ENCODE measurements around the gene POU2F2. TPM values are rescaled to one million over a fixed set of nuclear protein-coding genes. Genes with fewer than 3 reads are reported as not detected.

POU2F2 gene
- total and polyA plus RNA-seq, 12 donors = 0.72 to 17.2 (median 3.1) TPM

DNA sequence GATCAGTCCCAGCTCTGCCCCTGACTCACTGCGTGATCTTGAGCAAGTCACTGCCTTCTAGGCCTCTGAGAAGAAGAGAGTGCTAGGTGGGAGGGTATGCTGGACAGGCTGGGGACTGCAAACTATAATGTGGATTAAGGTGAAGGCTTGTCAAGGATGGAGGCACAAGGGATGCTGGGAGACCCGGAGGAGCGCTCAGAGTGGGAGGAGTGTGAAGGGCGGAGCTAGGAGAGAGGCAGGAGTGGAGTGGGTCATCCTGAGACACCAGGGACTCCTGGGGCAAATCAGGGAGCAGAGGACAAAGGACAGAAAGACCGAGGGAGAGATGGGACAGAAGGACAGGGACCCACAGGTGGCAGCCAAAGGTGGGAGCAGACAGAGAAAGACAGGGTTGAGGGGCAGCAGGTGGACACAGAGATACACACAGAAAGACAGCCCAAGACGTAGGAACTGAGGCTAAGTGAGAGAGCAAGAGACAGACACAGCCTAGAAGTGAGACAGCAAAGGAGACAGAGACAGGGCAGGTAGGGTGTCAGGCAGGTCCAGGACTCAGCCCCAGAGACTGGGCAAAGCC, 64.8 kb downstream of the POU2F2 start:
- TF ChIP-seq POLR2A (IDR thresholded peaks at IDR 0.05) = no peak
- TF ChIP-seq, protein P1, sequence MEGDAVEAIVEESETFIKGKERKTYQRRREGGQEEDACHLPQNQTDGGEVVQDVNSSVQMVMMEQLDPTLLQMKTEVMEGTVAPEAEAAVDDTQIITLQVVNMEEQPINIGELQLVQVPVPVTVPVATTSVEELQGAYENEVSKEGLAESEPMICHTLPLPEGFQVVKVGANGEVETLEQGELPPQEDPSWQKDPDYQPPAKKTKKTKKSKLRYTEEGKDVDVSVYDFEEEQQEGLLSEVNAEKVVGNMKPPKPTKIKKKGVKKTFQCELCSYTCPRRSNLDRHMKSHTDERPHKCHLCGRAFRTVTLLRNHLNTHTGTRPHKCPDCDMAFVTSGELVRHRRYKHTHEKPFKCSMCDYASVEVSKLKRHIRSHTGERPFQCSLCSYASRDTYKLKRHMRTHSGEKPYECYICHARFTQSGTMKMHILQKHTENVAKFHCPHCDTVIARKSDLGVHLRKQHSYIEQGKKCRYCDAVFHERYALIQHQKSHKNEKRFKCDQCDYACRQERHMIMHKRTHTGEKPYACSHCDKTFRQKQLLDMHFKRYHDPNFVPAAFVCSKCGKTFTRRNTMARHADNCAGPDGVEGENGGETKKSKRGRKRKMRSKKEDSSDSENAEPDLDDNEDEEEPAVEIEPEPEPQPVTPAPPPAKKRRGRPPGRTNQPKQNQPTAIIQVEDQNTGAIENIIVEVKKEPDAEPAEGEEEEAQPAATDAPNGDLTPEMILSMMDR (IDR thresholded peaks at IDR 0.05) = no peak
- Histone ChIP-seq H3K9me3 (replicated peaks in 1 of 3) (no peaks in the 10 kb centered on the region), H3K36me3 (replicated peaks in 1 of 2) (no peaks in the 10 kb centered on the region), H3K27me3 (peaks cover 3% of the 10 kb centered on the region), H3K4me1 (replicated peaks in 1 of 2) (no peaks in the 10 kb centered on the region), H3K27ac (no peak overlapping the region), H3K4me3 (no peak overlapping the region)
- intact Hi-C loops (cut with DNase I) = no loop called here
- WGBS, 4 donors = 71 to 80% (median 75%) methylated on average over 6 of the region's 6 CpGs
- DNase-seq = no peak

DNA sequence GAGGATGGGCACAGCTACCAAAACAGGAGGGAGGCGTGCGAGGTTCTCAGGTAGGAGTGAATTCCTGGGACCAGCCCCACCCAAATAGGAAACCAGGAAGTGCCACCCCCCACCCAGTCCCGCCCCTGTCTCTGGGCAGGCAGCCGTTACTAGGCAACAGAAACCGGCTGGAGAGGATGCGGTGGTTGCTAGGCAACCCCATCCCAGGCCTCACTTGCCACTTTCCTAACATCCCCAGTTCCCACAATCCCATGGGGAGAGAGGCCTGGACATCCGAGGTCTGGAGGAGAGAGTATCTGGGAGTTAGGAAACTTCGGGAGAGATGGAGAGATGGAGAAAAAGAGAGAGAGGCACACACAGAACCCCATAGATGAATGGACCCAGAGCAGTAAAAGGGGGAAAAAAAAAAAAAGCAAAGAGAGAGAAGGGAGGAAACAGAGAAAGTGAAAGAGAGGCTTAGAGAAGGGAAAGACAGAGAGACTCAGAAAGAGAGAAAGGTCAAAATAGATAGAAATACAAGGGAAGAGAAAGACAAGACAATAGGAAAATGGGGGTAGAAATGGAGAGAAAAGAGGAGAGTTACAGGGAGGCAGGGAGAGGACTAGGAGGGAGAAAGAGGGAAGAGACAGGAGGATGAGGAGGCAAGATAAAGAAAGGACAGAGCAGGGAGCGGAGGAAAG, 66.0 kb downstream of the POU2F2 start:
- Histone ChIP-seq H3K4me3 (no peak overlapping the region), H3K9me3 (replicated peaks in 1 of 3) (no peaks in the 10 kb centered on the region), H3K27ac (no peak overlapping the region), H3K36me3 (replicated peaks in 1 of 2) (no peaks in the 10 kb centered on the region), H3K4me1 (replicated peaks in 1 of 2) (no peaks in the 10 kb centered on the region), H3K27me3 (peaks cover 3% of the 10 kb centered on the region)
- TF ChIP-seq, protein P1 (IDR thresholded peaks at IDR 0.05) = no peak
- no peak for TF ChIP-seq POLR2A (IDR thresholded peaks at IDR 0.05)
- DNase-seq = peak in 1 of 7 donors; percentile 64
- WGBS, 4 donors = 49 to 63% (median 57%) methylated on average over 8 to 9 of the region's 9 CpGs
- intact Hi-C loops (cut with DNase I) = no loop called here

DNA sequence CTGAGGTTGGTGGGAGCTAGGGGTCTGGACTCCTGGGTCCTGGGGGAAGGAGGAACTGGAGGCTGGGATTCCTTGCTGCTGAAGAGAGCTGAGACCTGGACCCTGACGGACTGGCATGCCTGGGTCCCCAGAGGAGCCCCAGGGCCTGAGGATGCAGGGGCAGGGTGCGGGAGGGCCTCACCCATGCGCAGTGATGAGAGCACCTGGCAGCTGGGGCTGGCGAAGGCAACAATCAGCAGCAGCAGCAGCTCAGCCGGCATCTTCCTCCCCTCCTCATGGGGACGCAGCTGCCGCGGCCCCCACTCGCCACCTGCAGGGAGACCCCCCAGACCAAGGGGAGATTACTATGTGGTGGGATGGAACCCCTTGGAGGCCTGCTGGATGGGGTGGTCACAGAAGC, 66.7 kb downstream of the POU2F2 start:
- Histone ChIP-seq H3K4me3 (no peak overlapping the region), H3K27ac (no peak overlapping the region), H3K36me3 (replicated peaks in 1 of 2) (no peaks in the 10 kb centered on the region), H3K9me3 (replicated peaks in 1 of 3) (no peaks in the 10 kb centered on the region), H3K4me1 (replicated peaks in 1 of 2) (no peaks in the 10 kb centered on the region), H3K27me3 (peaks cover 3% of the 10 kb centered on the region)
- DNase-seq = no peak
- intact Hi-C loops (cut with DNase I) = no loop called here
- no peak for TF ChIP-seq POLR2A (IDR thresholded peaks at IDR 0.05)
- TF ChIP-seq, protein P1 (IDR thresholded peaks at IDR 0.05) = no peak
- 73 to 89% (median 85%) methylated on average over 2 to 9 of the region's 9 CpGs; no CpG with 5 or more reads in 1 of the 4 donors for WGBS, 4 donors

DNA sequence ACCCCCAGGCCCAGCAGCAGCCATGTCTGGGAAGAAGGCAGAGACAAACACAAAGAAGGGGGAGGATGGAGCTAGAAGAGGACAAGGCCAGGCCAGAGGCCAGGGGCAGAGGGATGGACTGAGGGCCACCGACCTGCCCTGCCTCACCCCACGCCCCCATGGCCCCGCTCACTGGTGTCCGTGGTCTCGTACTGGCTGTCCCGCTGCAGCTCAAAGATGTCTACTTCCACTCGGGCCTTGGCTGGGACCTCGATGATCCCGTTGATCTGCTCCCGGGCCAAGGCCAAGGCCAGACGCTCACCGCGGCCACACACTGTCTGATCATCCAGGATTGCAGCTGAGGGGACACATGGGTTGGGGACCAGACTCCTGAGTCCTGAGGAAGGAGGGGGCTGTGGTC, 67.2 kb downstream of the POU2F2 start:
- peaks cover 3% of the 10 kb centered on the region for H3K27me3 ChIP-seq
- DNase-seq = no peak
- H3K9me3 ChIP-seq (replicated peaks in 1 of 3) = no peaks in the 10 kb centered on the region
- TF ChIP-seq POLR2A (IDR thresholded peaks at IDR 0.05) = no peak
- TF ChIP-seq, protein P1 (IDR thresholded peaks at IDR 0.05) = no peak
- no peak overlapping the region for H3K4me3 ChIP-seq
- WGBS, 4 donors = 52 to 83% (median 67%) methylated on average over 9 to 13 of the region's 13 CpGs
- no peaks in the 10 kb centered on the region for H3K36me3 ChIP-seq (replicated peaks in 1 of 2)
- intact Hi-C loops (cut with DNase I) = no loop called here
- no peaks in the 10 kb centered on the region for H3K4me1 ChIP-seq (replicated peaks in 1 of 2)
- H3K27ac ChIP-seq = no peak overlapping the region

Data from adrenal gland (tissue), 12 donors.